Heart right ventricle (tissue), 16 donors: ENCODE results near the gene JOSD2. TPM values are rescaled to one million over a fixed set of nuclear protein-coding genes. Genes with fewer than 3 reads are reported as not detected.

Source experiments
- ATAC-seq, 8 donors: fragments of 200-7000 bp; cut with Tn5 transposase; one replicate each; pipeline ENCODE4 v1.9.1; 2020; ENCODE audit warnings: mild to moderate bottlenecking in 8 of 8, moderate library complexity in 8 of 8, moderate number of reproducible peaks in 1 of 8
- DNase-seq, 2 donors: peaks; one replicate each; pipeline ENCODE4 v3.0.0-alpha.2; 2020
- H3K27ac ChIP-seq, 10 donors: fragments of 200-600 bp; sonication (generic) in 2 of 10; one replicate each; pipeline versions ENCODE4 v1.5.0 to v1.8.0; 2020 to 2022; ENCODE audit warnings: mild to moderate bottlenecking in 3 of 10
- H3K27me3 ChIP-seq, 7 donors: fragments of 200-600 bp; one replicate each; pipeline ENCODE4 v1.8.0; 2021 to 2022; ENCODE audit warnings: mild to moderate bottlenecking in 2 of 7
- H3K36me3 ChIP-seq, 9 donors: fragments of 200-600 bp; sonication (generic) in 1 of 9; one replicate each; pipeline versions ENCODE4 v1.5.0 to v1.8.0; 2020 to 2022; ENCODE audit warnings: mild to moderate bottlenecking in 2 of 9
- H3K4me1 ChIP-seq, 9 donors: fragments of 200-600 bp; sonication (generic) in 1 of 9; one replicate each; pipeline versions ENCODE4 v1.5.0 to v1.8.0; 2020 to 2022; ENCODE audit warnings: mild to moderate bottlenecking in 4 of 9
- H3K4me3 ChIP-seq, 10 donors: fragments of 200-600 bp; sonication (generic) in 2 of 10; one replicate each; pipeline versions ENCODE4 v1.5.0 to v1.8.0; 2020 to 2022; ENCODE audit warnings: mild to moderate bottlenecking in 7 of 10, moderate library complexity in 2 of 10
- H3K9me3 ChIP-seq, 11 donors: fragments of 200-600 bp in 10 of 11; sonication (generic) in 2 of 11; one replicate each; pipeline versions ENCODE4 v1.5.0 to v1.8.0; 2013 to 2022; ENCODE audit warnings: mild to moderate bottlenecking in 2 of 11, control low read depth in 1 of 11, moderate library complexity in 1 of 11
- CTCF ChIP-seq, 9 donors: fragments of 200-600 bp; sonication (generic) in 2 of 9; IDR thresholded peaks; one replicate each; pipeline versions ENCODE4 v1.5.0 to v1.8.0; 2021 to 2022; ENCODE audit warnings: antibody characterized with exemption in 9 of 9, mild to moderate bottlenecking in 5 of 9, moderate library complexity in 1 of 9
- WGBS, 2 donors: extraction: QIAGEN DNeasy Blood & Tissue Kit; methylation state at CpG; one replicate each; pipeline ENCODE4 v1.1.7; 2013; ENCODE audit warnings: inconsistent platforms in 1 of 2; 5-methylcytosine and 5-hydroxymethylcytosine counted together
- intact Hi-C, 10 donors: fragments of 100-400 bp; cut with DNase I; formaldehyde crosslinking; loops; one replicate each; pipeline versions ENCODE4 v1.11.1 to v1.14.2; 2022
- polyA plus RNA-seq, 2 donors: library from polyadenylated mRNA; stranded (reverse); fragments of 200-250 nt; gene quantifications; one replicate each; pipeline ENCODE4 v1.2.3, GENCODE V29; 2013
- total RNA-seq, 10 donors: library from RNA; stranded (reverse); fragmentation: NEBNext Ultra II Directional in 3 of 10; extraction: Animal tissue kit (Norgen Biotek cat#: 25700) in 3 of 10; gene quantifications; one replicate each; pipeline versions ENCODE4 v1.2.1 to v1.2.4, GENCODE V29; 2021 to 2023
- donor health status: Arrhythmogenic right ventricular cardiomyopathy.
- donor health status: ischemic (EF 13 %, LVEDD 7.1; RV severe dilation, severe dysfunction).
- donor health status: healthy with polysubstance abuse.
- donor health status: DM: no; HTN: yes; CAD: no.
- donor health status: DM: no; HTN: no; CAD: no.
- donor health status: ischemic (EF 25% LVEDD 6.9; RV normal size, moderate dysfunction).
- donor health status: ischemic (EF 25% LVEDD 5.7; RV mildly dilated, moderate dysfunction).
- donor health status: healthy.
- donor health status: DM: yes; HTN: yes; CAD: no.
- donor health status: Ischemic cardiomyopathy.
- donor health status: ischemic (EF 35%, LVEDD 5.7; RV mildly dilated, moderate dysfunction).
- donor health status: nonischemic (EF 11% LVEDD 7.7; RV severe dilation, severe dysfunction).
- donor health status: DM: yes; HTN: yes; CAD: no.
- donor health status: PGD.
- donor health status: ischemic (EF 29% LVEDD 5.4; RV normal size, mild dysfunction).
- donor health status: nonischemic (EF 23%, LVEDD 6.1; RV moderate dilation, normal function).

Gene JOSD2
- total and polyA plus RNA-seq, 12 donors: 13.3 to 69.6 (median 31.0) TPM

GRCh38 chr19:50514346-50515167 lies 3.6 kb upstream of the JOSD2 start:
- Histone ChIP-seq H3K4me3 (no peak overlapping the region), H3K27me3 (peaks cover 0 to 13% (median 0%) of the 10 kb centered on the region in 7 donors), H3K27ac (no peak overlapping the region), H3K4me1 (peaks cover 5 to 18% (median 12%) of the 10 kb centered on the region in 9 donors), H3K36me3 (no peaks in the 10 kb centered on the region), H3K9me3 (no peaks in the 10 kb centered on the region)
- ATAC-seq (no peak), DNase-seq (no peak)
- WGBS, 2 donors: 51 to 60% methylated on average over 35 to 38 of the region's 38 CpGs
- TF ChIP-seq CTCF (IDR thresholded peaks at IDR 0.05): no peak
- intact Hi-C loops: loop anchor here in 1 of 10 donors (5.0 to 10.0 kb wide), 2 partner anchors 37 to 290 kb away; partner anchors contain the start of genes EMC10 and GARIN5A

- ATAC-seq: no peak
- TF ChIP-seq CTCF (IDR thresholded peaks at IDR 0.05): no peak
- H3K4me1 ChIP-seq: peaks cover 5 to 25% (median 13%) of the 10 kb centered on the region in 9 donors
- peaks cover 0 to 13% (median 0%) of the 10 kb centered on the region in 7 donors for H3K27me3 ChIP-seq
- H3K4me3 ChIP-seq: no peak within 1 kb of the TSS
- H3K36me3 ChIP-seq: no peaks in the 10 kb centered on the region
- H3K27ac ChIP-seq: no peak within 1 kb of the TSS
- no peaks in the 10 kb centered on the region for H3K9me3 ChIP-seq
- no peak for DNase-seq
- 60 to 66% methylated on average over 21 of the region's 22 CpGs for WGBS, 2 donors
- intact Hi-C loops: loop anchor here in 1 of 10 donors (5.0 to 10.0 kb wide), 2 partner anchors 37 to 291 kb away; partner anchors contain the start of genes EMC10 and GARIN5A
These were observed 2.9 kb upstream of the JOSD2 start, which contains the start of gene ASPDH for GRCh38 chr19:50513746-50514345. ASPDH (minus strand) TSS chr19:50513913; CDS start chr19:50513823, 90 bp downstream.

GRCh38 chr19:50512999-50513745 lies 2.2 kb upstream of the JOSD2 start:
- intact Hi-C loops: loop anchor here in 1 of 10 donors (5.0 to 10.0 kb wide), 2 partner anchors 36 to 292 kb away; partner anchors contain the start of genes EMC10 and GARIN5A
- peaks cover 0 to 13% (median 0%) of the 10 kb centered on the region in 7 donors for H3K27me3 ChIP-seq
- H3K27ac ChIP-seq: no peak overlapping the region
- H3K4me3 ChIP-seq: no peak overlapping the region
- peaks cover 5 to 27% (median 13%) of the 10 kb centered on the region in 9 donors for H3K4me1 ChIP-seq
- no peaks in the 10 kb centered on the region for H3K36me3 ChIP-seq
- H3K9me3 ChIP-seq: no peaks in the 10 kb centered on the region
- DNase-seq: no peak
- WGBS, 2 donors: 65 to 71% methylated on average over 12 of the region's 12 CpGs
- TF ChIP-seq CTCF (IDR thresholded peaks at IDR 0.05): no peak
- no peak for ATAC-seq
